ENCODE data around the gene DDX47.
A peak's percentile ranks its signal among the peaks of the same experiment; 100 is the strongest.

The DDX47 gene

GRCh38 chr12:12788675-12789368 lies 24.3 kb upstream of the DDX47 start:
- H3K36me3 ChIP-seq (ENCODE audit: control insufficient read depth, insufficient read depth, low read length), result no peaks in the 10 kb centered on the region
- peak overlapping the region; percentile 56 for H2AFZ ChIP-seq
- H3K4me2 ChIP-seq (ENCODE audit: low read length), result peak overlapping the region; percentile 5
- no peaks in the 10 kb centered on the region for H3K27me3 ChIP-seq (ENCODE audit: control insufficient read depth, insufficient read depth, low read length)
- TF ChIP-seq CTCF (IDR thresholded peaks at IDR 0.05), result peak; percentile 81
- peak overlapping the region; percentile 89 for H3K27ac ChIP-seq
- H3K79me2 ChIP-seq, result no peaks in the 10 kb centered on the region
- peak overlapping the region; percentile 54 for H3K4me3 ChIP-seq (ENCODE audit: low read depth, low read length)
- peaks cover 19% of the 10 kb centered on the region for H3K4me1 ChIP-seq
- no peak overlapping the region for H3K9ac ChIP-seq
- H3K9me3 ChIP-seq (ENCODE audit: control insufficient read depth, low read length), result no peaks in the 10 kb centered on the region

GRCh38 chr12:12790956-12791355 lies 22.2 kb upstream of the DDX47 start:
- no peak for TF ChIP-seq CTCF (IDR thresholded peaks at IDR 0.05)
- no peaks in the 10 kb centered on the region for H3K27me3 ChIP-seq (ENCODE audit: control insufficient read depth, insufficient read depth, low read length)
- H3K79me2 ChIP-seq, result no peaks in the 10 kb centered on the region
- no peak overlapping the region for H3K9ac ChIP-seq
- no peak overlapping the region for H3K4me3 ChIP-seq (ENCODE audit: low read depth, low read length)
- H2AFZ ChIP-seq, result no peak overlapping the region
- H3K4me2 ChIP-seq (ENCODE audit: low read length), result no peak overlapping the region
- no peak overlapping the region for H3K27ac ChIP-seq
- peaks cover 19% of the 10 kb centered on the region for H3K4me1 ChIP-seq
- H3K9me3 ChIP-seq (ENCODE audit: control insufficient read depth, low read length), result no peaks in the 10 kb centered on the region
- H3K36me3 ChIP-seq (ENCODE audit: control insufficient read depth, insufficient read depth, low read length), result no peaks in the 10 kb centered on the region

GRCh38 chr12:12791756-12792369 lies 21.3 kb upstream of the DDX47 start:
- H2AFZ ChIP-seq, result peak overlapping the region; percentile 27
- no peaks in the 10 kb centered on the region for H3K36me3 ChIP-seq (ENCODE audit: control insufficient read depth, insufficient read depth, low read length)
- H3K4me1 ChIP-seq, result peaks cover 15% of the 10 kb centered on the region
- H3K79me2 ChIP-seq, result no peaks in the 10 kb centered on the region
- no peak overlapping the region for H3K4me3 ChIP-seq (ENCODE audit: low read depth, low read length)
- no peak for TF ChIP-seq CTCF (IDR thresholded peaks at IDR 0.05)
- H3K4me2 ChIP-seq (ENCODE audit: low read length), result no peak overlapping the region
- H3K9ac ChIP-seq, result no peak overlapping the region
- no peak overlapping the region for H3K27ac ChIP-seq
- H3K27me3 ChIP-seq (ENCODE audit: control insufficient read depth, insufficient read depth, low read length), result no peaks in the 10 kb centered on the region
- H3K9me3 ChIP-seq (ENCODE audit: control insufficient read depth, low read length), result no peaks in the 10 kb centered on the region

GRCh38 chr12:12792421-12792820 lies 20.7 kb upstream of the DDX47 start:
- Histone ChIP-seq H3K27me3 (ENCODE audit: control insufficient read depth, insufficient read depth, low read length) (no peaks in the 10 kb centered on the region), H3K36me3 (ENCODE audit: control insufficient read depth, insufficient read depth, low read length) (no peaks in the 10 kb centered on the region), H3K4me2 (ENCODE audit: low read length) (no peak overlapping the region), H3K9me3 (ENCODE audit: control insufficient read depth, low read length) (no peaks in the 10 kb centered on the region), H3K4me3 (ENCODE audit: low read depth, low read length) (no peak overlapping the region), H3K4me1 (peaks cover 12% of the 10 kb centered on the region), H3K79me2 (no peaks in the 10 kb centered on the region), H2AFZ (no peak overlapping the region), H3K9ac (no peak overlapping the region), H3K27ac (no peak overlapping the region)
- no peak for TF ChIP-seq CTCF (IDR thresholded peaks at IDR 0.05)

- H3K4me3 ChIP-seq (ENCODE audit: low read depth, low read length), result no peak overlapping the region
- no peaks in the 10 kb centered on the region for H3K27me3 ChIP-seq (ENCODE audit: control insufficient read depth, insufficient read depth, low read length)
- H3K9ac ChIP-seq, result no peak overlapping the region
- no peak overlapping the region for H3K27ac ChIP-seq
- no peaks in the 10 kb centered on the region for H3K79me2 ChIP-seq
- H2AFZ ChIP-seq, result no peak overlapping the region
- TF ChIP-seq CTCF (IDR thresholded peaks at IDR 0.05), result no peak
- no peak overlapping the region for H3K4me2 ChIP-seq (ENCODE audit: low read length)
- H3K4me1 ChIP-seq, result no peaks in the 10 kb centered on the region
- no peaks in the 10 kb centered on the region for H3K9me3 ChIP-seq (ENCODE audit: control insufficient read depth, low read length)
- H3K36me3 ChIP-seq (ENCODE audit: control insufficient read depth, insufficient read depth, low read length), result no peaks in the 10 kb centered on the region
Measured at GRCh38 chr12:12794686-12795085, 18.5 kb upstream of the DDX47 start.

Measured in parathyroid adenoma (tissue), 2 donors.